HFFc6 (cell line): ENCODE results near the gene ZCCHC10. TPM values are rescaled to one million over a fixed set of nuclear protein-coding genes. Genes with fewer than 3 reads are reported as not detected.
"Not testable (repeated sequence)": the region's sequence is repeated elsewhere in the genome, so short reads cannot be mapped to it uniquely, and the experiment has no call there.

Experiments used
- DNase-seq: peaks from one replicate; pipeline ENCODE4 v3.0.0-alpha.2; 2018
- H3K27ac Mint-ChIP-seq: 2 replicates; pipeline ENCODE4 v1.8.0; 2020; ENCODE audit warnings: mild to moderate bottlenecking, mixed read lengths
- H3K27me3 Mint-ChIP-seq: 2 replicates; pipeline ENCODE4 v1.8.0; 2021; ENCODE audit warnings: mild to moderate bottlenecking, moderate library complexity, mixed read lengths; ENCODE audit not compliant: insufficient read depth
- H3K36me3 Mint-ChIP-seq: 2 replicates; pipeline ENCODE4 v1.8.0; 2021; ENCODE audit warnings: low read depth, mixed read lengths
- H3K4me1 Mint-ChIP-seq: 2 replicates; pipeline ENCODE4 v1.8.0; 2020; ENCODE audit warnings: low read depth, mixed read lengths
- H3K4me3 Mint-ChIP-seq: 2 replicates; pipeline ENCODE4 v1.8.0; 2020; ENCODE audit warnings: mild to moderate bottlenecking, moderate library complexity, mixed read lengths
- H3K9me3 Mint-ChIP-seq: 2 replicates; pipeline ENCODE4 v1.8.0; 2020; ENCODE audit warnings: mild to moderate bottlenecking, mixed read lengths
- CTCF ChIP-seq: fragments of 200-600 bp; sonication (generic); IDR thresholded peaks from 2 replicates; pipeline ENCODE4 v1.5.0; 2021; ENCODE audit warnings: antibody characterized with exemption, mild to moderate bottlenecking
- total RNA-seq, 6 experiments: library from RNA; stranded (reverse); fragmentation: NEBNext Ultra II Directional; extraction: Animal tissue kit (Norgen Biotek cat#: 25700); gene quantifications; 2 replicates in 1 of 6; 3 replicates in 5 of 6; pipeline ENCODE4 v1.2.3, GENCODE V29; 2021

Gene ZCCHC10
- total RNA-seq, 6 experiments from 2014 or later, result 11.0 to 19.8 (median 17.4) TPM

- Mint-ChIP-seq H3K27ac (peak overlapping the region; percentile 70), H3K9me3 (no peaks in the 10 kb centered on the region; the same call in 1 of the 2 replicates), H3K36me3 (peaks cover 24% of the 10 kb centered on the region), H3K27me3 (no peaks in the 10 kb centered on the region; the same call in none of the 2 replicates), H3K4me1 (peaks cover 46% of the 10 kb centered on the region), H3K4me3 (peak overlapping the region; percentile 24; the same call in 1 of the 2 replicates)
- TF ChIP-seq CTCF, result no peak
- no peak for DNase-seq
Observed at GRCh38 chr5:133049726-133050048, 23.3 kb upstream of the ZCCHC10 start.

GRCh38 chr5:133048993-133049725 is 22.8 kb upstream of the ZCCHC10 start:
- DNase-seq, result no peak
- Mint-ChIP-seq H3K9me3 (no peaks in the 10 kb centered on the region; the same call in 1 of the 2 replicates), H3K4me1 (peaks cover 46% of the 10 kb centered on the region), H3K36me3 (peaks cover 23% of the 10 kb centered on the region), H3K4me3 (peak overlapping the region; percentile 36; the same call in 1 of the 2 replicates), H3K27me3 (no peaks in the 10 kb centered on the region; the same call in none of the 2 replicates), H3K27ac (peak overlapping the region; percentile 70)
- TF ChIP-seq CTCF, result no peak

- TF ChIP-seq CTCF, result no peak
- no peak overlapping the region for H3K27ac Mint-ChIP-seq
- no peak overlapping the region for H3K4me3 Mint-ChIP-seq
- DNase-seq, result no peak
- no peaks in the 10 kb centered on the region; the same call in 1 of the 2 replicates for H3K9me3 Mint-ChIP-seq
- H3K27me3 Mint-ChIP-seq, result no peaks in the 10 kb centered on the region; the same call in none of the 2 replicates
- peaks cover 16% of the 10 kb centered on the region for H3K36me3 Mint-ChIP-seq
- H3K4me1 Mint-ChIP-seq, result peaks cover 55% of the 10 kb centered on the region
Observed at GRCh38 chr5:133047404-133047803, 21.1 kb upstream of the ZCCHC10 start.

- Mint-ChIP-seq H3K27ac (peak overlapping the region; percentile 69; the same call in 1 of the 2 replicates), H3K36me3 (peaks cover 14% of the 10 kb centered on the region), H3K4me1 (peaks cover 63% of the 10 kb centered on the region)
- not testable (repeated sequence) for DNase-seq, H3K27me3 Mint-ChIP-seq, H3K4me3 Mint-ChIP-seq, H3K9me3 Mint-ChIP-seq
Observed at GRCh38 chr5:133046560-133046959, 20.2 kb upstream of the ZCCHC10 start.

- DNase-seq, result peak; percentile 52
- peaks cover 35% of the 10 kb centered on the region for H3K4me1 Mint-ChIP-seq
- no peaks in the 10 kb centered on the region; the same call in none of the 2 replicates for H3K27me3 Mint-ChIP-seq
- peak; percentile 20; the same call in 1 of the 2 replicates for TF ChIP-seq CTCF
- H3K36me3 Mint-ChIP-seq, result no peaks in the 10 kb centered on the region
- peak overlapping the region; percentile 12 for H3K27ac Mint-ChIP-seq
- no peaks in the 10 kb centered on the region for H3K9me3 Mint-ChIP-seq
- no peak overlapping the region for H3K4me3 Mint-ChIP-seq
Observed at GRCh38 chr5:133041910-133042309, 15.6 kb upstream of the ZCCHC10 start.

GRCh38 chr5:133041157-133041784 is 14.9 kb upstream of the ZCCHC10 start:
- H3K4me1 Mint-ChIP-seq, result peaks cover 28% of the 10 kb centered on the region
- H3K36me3 Mint-ChIP-seq, result no peaks in the 10 kb centered on the region
- H3K9me3 Mint-ChIP-seq, result no peaks in the 10 kb centered on the region
- H3K27me3 Mint-ChIP-seq, result no peaks in the 10 kb centered on the region; the same call in none of the 2 replicates
- no peak for DNase-seq
- TF ChIP-seq CTCF, result no peak
- no peak overlapping the region for H3K27ac Mint-ChIP-seq
- no peak overlapping the region for H3K4me3 Mint-ChIP-seq

- not testable (repeated sequence) for DNase-seq
Observed at GRCh38 chr5:133036677-133037076, 10.3 kb upstream of the ZCCHC10 start.

More at GRCh38 chr5:133036677-133037076, 10.3 kb upstream of the ZCCHC10 start:
- not testable (repeated sequence) for H3K9me3 Mint-ChIP-seq, H3K4me3 Mint-ChIP-seq, H3K36me3 Mint-ChIP-seq, H3K27me3 Mint-ChIP-seq, H3K27ac Mint-ChIP-seq
- H3K4me1 Mint-ChIP-seq, result peaks cover 25% of the 10 kb centered on the region
